ENCODE results near the gene VIPR2. TPM values are rescaled to one million over a fixed set of nuclear protein-coding genes. Genes with fewer than 3 reads are reported as not detected.
A peak's percentile ranks its signal among the peaks of the same experiment; 100 is the strongest.

VIPR2 gene
- polyA plus RNA-seq, 3 donors: 2.1 to 3.4 (median 2.5) TPM

- peak; percentile 78 for DNase-seq
Observed at GRCh38 chr7:159027789-159028507, 116.7 kb downstream of the VIPR2 start.

GRCh38 chr7:159027056-159027788 lies 117.4 kb downstream of the VIPR2 start:
- no peak for DNase-seq

DNA sequence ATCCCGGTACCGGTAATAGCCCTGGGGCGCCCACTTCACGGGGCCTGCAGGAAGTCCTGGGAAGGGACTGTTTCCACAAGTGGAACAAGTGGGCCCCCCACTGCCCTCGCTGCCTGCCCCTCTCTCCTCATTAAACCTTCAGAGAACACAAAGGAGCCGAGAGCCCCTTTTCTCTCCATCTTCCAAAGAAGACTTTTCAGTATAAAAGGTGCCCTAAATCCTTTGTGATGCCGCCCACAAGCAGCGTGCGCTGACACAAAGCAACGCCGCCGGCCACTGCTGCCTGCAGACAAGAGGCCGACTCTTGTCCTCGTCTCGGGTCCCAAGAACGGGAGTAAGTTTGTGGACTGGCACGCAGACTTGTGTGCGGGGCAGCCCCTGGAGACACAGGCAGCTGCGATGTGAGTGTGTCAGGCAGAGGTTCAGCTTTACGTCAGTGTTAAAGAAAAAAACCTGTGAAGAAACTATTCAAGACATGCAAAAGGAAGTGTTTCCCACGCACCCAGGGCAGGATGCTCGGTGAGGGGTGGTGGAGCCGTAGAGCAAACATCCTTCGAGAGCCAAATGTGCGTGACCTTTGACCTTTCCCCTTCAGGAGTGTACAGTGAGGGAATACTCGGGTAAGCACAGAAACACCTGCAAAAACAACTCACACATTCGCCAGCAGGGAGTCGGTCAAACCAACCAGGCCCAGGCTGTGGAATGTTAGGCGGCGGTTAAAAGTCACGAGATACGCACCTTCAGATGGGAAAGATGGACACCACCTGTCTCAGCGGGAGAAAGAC lies 118.2 kb downstream of the VIPR2 start:
- DNase-seq: no peak

- DNase-seq: no peak
Observed at GRCh38 chr7:159025161-159025779, 119.4 kb downstream of the VIPR2 start.

DNA sequence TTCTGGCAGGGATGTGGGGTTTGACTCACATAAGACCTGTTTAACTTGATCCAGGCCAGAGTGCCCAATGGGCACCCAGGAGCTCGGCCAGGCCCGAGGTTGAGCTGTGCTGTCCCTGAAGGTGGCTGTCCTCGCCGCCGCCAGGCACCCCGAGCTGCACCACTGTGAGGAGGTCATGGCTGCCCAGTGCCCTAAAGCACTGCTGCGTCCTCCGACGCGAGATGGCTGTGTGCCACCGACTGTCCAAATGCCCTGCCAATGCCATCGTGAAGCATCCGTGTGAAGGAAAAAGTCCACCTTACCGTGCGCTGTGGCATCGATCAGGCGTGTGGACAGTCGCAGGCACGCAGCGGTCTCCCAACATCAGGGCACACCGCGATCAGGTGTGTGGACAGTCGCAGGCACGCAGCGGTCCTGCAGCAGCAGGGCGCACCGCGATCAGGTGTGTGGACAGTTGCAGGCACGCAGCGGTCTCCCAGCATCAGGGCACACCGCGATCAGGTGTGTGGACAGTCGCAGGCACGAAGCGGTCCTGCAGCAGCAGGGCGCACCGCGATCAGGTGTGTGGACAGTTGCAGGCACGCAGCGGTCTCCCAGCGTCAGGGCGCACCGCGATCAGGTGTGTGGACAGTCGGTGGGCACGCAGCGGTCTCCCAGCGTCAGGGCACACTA lies 120.3 kb downstream of the VIPR2 start:
- no peak for DNase-seq

DNA sequence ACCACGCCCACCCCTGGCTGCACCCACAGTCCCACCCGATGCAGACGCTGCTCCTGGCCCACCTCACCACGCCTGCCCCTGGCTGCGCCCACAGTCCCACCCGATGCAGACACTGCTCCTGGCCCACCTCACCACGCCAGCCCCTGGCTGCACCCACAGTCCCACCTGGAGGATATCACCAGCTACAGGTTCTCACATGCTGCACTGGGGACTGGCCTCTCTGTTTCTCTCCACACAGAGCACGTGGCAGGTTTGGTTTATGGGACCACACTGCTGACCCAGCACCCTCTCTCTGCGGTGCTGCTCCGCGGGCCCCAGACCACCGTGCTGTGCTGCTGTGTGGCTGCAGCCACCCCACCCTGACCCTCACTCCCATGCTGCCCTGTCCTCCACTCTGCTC lies 120.9 kb downstream of the VIPR2 start:
- DNase-seq: no peak

- no peak for DNase-seq
Observed at GRCh38 chr7:159023206-159023605, 121.5 kb downstream of the VIPR2 start.

GRCh38 chr7:159022238-159022993 lies 122.3 kb downstream of the VIPR2 start:
- no peak for DNase-seq

- DNase-seq: no peak
Observed at GRCh38 chr7:159020987-159021386, 123.7 kb downstream of the VIPR2 start.

GRCh38 chr7:159019111-159019510 lies 125.6 kb downstream of the VIPR2 start:
- DNase-seq: no peak

DNA sequence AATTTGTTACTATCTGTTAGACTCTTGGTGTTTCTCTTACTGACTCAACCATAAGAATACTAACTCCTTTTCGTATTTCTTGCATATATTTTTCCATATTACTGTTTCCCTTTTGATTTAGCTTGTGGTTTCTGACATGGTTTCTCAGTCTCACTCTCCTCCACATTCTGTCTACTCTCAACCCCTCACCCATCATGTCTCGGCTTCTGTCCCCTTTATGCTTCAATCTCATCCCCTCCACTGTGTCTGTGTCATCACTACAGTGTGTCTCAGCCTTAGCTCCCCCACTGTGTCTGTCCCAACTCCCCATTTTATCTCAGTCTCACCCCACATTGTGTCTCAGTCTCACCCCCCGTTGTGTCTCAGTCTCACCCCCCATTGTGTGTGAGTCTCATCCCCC lies 126.9 kb downstream of the VIPR2 start:
- DNase-seq: no peak

DNA sequence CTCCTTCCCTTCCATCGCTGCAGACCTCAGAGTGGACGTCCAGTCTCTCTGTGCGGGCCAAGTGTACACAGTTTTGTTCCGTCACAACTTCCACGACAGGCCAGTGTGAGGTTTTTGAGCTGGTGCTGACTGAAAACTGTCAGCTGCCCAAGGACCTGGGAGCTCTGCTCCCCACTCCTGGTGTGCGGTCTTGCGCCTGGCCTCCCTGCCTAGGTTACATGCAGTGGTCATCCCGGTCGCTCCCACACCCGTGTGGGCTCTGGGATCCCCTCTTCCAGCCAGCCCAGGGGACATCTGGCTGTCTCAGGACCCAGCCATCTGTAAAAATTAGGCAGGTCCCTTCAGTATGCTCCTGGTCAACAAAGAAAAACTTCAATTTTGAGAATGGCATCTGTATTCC lies 127.5 kb downstream of the VIPR2 start:
- DNase-seq: no peak

- no peak for DNase-seq
Observed at GRCh38 chr7:159016591-159016990, 128.1 kb downstream of the VIPR2 start.

DNA sequence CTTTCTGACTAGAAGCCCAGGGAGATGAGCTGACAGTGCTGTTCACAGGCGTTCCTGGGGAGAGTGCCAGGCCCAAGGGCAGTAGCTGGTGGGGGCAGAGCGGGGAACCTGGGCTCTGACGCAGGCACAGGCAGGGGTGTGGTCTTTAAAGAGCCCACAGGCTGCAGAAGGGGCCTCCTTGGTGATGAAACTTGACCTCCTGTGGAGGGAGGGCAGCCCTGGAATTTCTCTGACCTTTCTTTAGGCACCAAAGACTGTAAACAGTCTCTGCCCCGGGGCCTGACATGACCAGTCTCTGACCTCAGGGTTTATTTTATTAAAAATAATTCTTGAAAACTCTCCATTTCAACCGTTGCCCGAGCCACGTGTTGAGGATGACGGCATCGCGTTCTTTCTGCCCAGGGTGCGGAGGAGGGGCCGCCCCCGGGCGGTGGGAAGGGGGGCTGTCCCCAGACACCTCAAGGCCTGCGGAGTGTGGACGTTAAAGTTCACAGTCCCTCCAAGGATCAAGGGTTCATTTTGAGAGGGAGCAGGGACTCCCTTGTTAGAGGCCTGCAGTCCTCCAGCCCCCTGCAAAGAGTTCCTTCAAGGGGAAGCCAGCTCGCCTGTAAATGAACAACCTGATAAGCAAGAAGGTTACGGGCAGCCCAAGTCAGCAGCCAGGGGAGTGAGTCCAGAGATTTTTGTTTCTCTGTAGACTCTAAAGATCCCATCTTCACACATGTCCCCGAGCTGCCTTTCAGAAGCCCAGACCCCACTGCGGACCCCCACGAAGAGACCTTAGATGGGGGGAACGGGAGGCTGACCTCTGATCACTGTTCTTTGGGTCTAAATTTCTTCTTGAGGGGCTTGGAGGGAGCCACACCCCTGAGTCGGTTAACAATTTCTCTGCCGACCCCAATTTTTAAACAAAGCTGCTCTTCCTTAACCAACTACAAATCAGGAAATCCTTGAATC lies 128.9 kb downstream of the VIPR2 start:
- no peak for DNase-seq

DNA sequence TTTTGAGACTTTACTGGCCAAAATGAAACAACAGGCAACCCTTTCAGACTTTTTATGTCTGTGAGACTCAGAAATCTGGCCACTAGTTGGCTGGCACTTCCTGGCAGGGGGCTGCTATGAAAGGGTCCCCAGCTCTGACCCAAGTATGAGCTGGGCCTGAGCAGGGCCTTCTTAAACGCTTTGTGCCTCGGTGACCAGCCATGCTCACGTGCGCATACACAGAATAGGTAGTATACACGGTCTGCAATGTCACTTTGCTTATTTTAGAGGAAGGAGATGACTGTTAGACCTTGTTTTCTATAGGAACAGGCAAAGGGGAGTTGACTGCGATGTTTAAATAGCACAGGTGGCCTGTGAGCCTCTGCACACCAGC lies 129.6 kb downstream of the VIPR2 start:
- no peak for DNase-seq

DNA sequence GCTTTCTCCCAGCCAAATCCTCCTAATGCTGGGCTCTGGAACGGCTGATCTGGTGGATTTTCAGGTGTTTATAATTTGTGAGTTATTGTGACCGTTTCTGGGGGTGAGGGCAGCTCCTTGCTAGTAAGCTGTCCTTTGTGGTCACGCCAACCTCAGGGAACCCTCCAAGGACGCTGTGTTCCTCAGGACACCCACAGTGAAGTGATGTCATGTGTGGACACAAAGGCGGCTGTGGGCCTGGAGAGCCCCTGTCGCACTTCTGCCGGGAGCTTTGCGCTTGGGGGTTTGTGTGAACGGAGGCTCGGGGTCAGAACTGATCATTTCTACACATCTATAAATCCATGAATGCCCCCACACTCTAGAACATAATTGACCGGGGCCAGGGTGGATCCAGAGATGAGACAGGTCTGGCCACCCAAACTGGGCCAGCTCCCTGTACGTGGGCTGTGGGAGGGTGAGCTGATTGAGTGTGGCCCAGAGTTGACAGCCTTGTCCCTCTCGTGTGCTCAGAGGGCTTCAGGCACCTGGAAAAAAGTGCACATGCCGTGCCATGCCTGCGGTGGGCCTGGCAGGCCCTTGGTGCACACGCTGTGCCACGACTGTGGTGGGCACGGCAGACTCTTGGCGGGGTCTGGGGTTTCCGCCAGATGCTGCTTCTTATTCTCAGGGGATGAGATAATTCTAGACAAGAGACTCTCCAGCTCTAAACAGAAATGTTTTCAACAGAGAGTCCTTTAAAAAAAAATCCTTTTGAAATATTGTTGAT lies 130.2 kb downstream of the VIPR2 start:
- DNase-seq: no peak

- DNase-seq: no peak
Observed at GRCh38 chr7:159013825-159014289, 130.8 kb downstream of the VIPR2 start.

- DNase-seq: no peak
Observed at GRCh38 chr7:159013181-159013690, 131.4 kb downstream of the VIPR2 start.
